Esophagus muscularis mucosa (tissue), 4 donors: ENCODE results near the gene KCNQ5.

Experiments used
- EP300 ChIP-seq: sonication (generic); formaldehyde crosslinking; IDR thresholded peaks from one replicate; pipeline ENCODE4 v1.6.1; 2017; ENCODE audit warnings: antibody characterized with exemption
- POLR2A ChIP-seq: fragments of 450-650 bp; IDR thresholded peaks from one replicate; pipeline ENCODE4 v1.6.1; 2017; ENCODE audit warnings: antibody characterized with exemption, moderate library complexity, mild to moderate bottlenecking, low read depth
- POLR2AphosphoS5 ChIP-seq, 2 donors: sonication (generic); formaldehyde crosslinking; IDR thresholded peaks; one replicate each; pipeline ENCODE4 v1.6.1; 2017; ENCODE audit warnings: antibody characterized with exemption in 2 of 2
- TF ChIP-seq, protein P1 (sequence below), 3 experiments: fragments of 200-600 bp in 2 of 3; fragments of 450-650 bp in 1 of 3; sonication (generic) in 2 of 3; IDR thresholded peaks; one replicate each; pipeline ENCODE4 v1.5.1; 2017 to 2019; ENCODE audit warnings: antibody characterized with exemption in 3 of 3, mild to moderate bottlenecking in 2 of 3, moderate library complexity in 1 of 3

DNA sequence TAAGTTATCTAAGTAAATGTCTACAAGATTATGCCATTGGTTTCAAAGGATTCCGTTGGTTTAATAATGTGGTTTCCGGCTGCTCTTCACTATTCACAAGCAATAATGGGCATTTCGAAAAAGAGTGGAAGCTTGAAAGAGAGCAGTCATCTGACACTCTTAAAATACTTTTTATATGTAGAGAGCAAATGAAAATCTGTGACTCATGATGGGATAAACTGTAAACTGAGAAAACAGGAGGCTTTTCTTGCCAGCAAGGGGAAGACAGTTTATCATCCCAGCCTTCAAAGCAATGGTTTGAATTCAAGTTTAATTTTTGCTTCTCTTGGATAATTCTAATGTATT, 457.7 kb downstream of the KCNQ5 start:
- no peak for TF ChIP-seq POLR2A
- TF ChIP-seq, protein P1, sequence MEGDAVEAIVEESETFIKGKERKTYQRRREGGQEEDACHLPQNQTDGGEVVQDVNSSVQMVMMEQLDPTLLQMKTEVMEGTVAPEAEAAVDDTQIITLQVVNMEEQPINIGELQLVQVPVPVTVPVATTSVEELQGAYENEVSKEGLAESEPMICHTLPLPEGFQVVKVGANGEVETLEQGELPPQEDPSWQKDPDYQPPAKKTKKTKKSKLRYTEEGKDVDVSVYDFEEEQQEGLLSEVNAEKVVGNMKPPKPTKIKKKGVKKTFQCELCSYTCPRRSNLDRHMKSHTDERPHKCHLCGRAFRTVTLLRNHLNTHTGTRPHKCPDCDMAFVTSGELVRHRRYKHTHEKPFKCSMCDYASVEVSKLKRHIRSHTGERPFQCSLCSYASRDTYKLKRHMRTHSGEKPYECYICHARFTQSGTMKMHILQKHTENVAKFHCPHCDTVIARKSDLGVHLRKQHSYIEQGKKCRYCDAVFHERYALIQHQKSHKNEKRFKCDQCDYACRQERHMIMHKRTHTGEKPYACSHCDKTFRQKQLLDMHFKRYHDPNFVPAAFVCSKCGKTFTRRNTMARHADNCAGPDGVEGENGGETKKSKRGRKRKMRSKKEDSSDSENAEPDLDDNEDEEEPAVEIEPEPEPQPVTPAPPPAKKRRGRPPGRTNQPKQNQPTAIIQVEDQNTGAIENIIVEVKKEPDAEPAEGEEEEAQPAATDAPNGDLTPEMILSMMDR (IDR thresholded peaks at IDR 0.05) = no peak
- no peak for TF ChIP-seq EP300
- no peak for TF ChIP-seq POLR2AphosphoS5 (IDR thresholded peaks at IDR 0.05)
